OCI-LY1 (cell line): ENCODE data around the gene TNRC6C.
"Not testable (repeated sequence)": the region's sequence is repeated elsewhere in the genome, so short reads cannot be mapped to it uniquely, and the experiment has no call there.

ENCODE experiments used
- H2AFZ ChIP-seq: fragments of 200-600 bp; sonication (generic), shearing (Covaris generic); 2 replicates; pipeline ENCODE4 v1.6.0; 2014; ENCODE audit warnings: antibody characterized with exemption, mild to moderate bottlenecking, low read length
- H3F3A ChIP-seq: fragments of 200-600 bp; sonication (generic), shearing (Covaris generic); 2 replicates; pipeline ENCODE4 v1.6.0; 2014; ENCODE audit warnings: mild to moderate bottlenecking, antibody characterized with exemption, low read length, moderate library complexity; ENCODE audit not compliant: insufficient read depth
- H3K27ac ChIP-seq: fragments of 200-600 bp; sonication (generic); 2 replicates; pipeline ENCODE4 v1.5.1; 2014; ENCODE audit warnings: low read length, mixed run types, mild to moderate bottlenecking, low read depth; ENCODE audit not compliant: poor library complexity, severe bottlenecking
- H3K27me3 ChIP-seq: fragments of 200-600 bp; sonication (generic); 2 replicates; pipeline ENCODE4 v1.6.0; 2014; ENCODE audit warnings: antibody characterized with exemption, mild to moderate bottlenecking, low read length, moderate library complexity; ENCODE audit not compliant: insufficient read depth
- H3K36me3 ChIP-seq: fragments of 200-600 bp; sonication (generic); 2 replicates; pipeline ENCODE4 v1.6.1; 2014; ENCODE audit warnings: mild to moderate bottlenecking, antibody characterized with exemption, low read length, moderate library complexity, mixed read lengths; ENCODE audit not compliant: insufficient read depth
- H3K4me1 ChIP-seq: fragments of 200-600 bp; sonication (generic); 2 replicates; pipeline ENCODE4 v1.5.1; 2014; ENCODE audit warnings: mild to moderate bottlenecking, low read length, moderate library complexity; ENCODE audit not compliant: insufficient read depth, severe bottlenecking
- H3K4me2 ChIP-seq: fragments of 200-600 bp; sonication (generic), shearing (Covaris generic); 2 replicates; pipeline ENCODE4 v1.6.1; 2014; ENCODE audit warnings: low read length
- H3K4me3 ChIP-seq: fragments of 200-600 bp; sonication (generic); 2 replicates; pipeline ENCODE4 v1.5.1; 2014; ENCODE audit warnings: low read length, low read depth, mild to moderate bottlenecking, mixed read lengths; ENCODE audit not compliant: poor library complexity, severe bottlenecking
- H3K79me2 ChIP-seq: fragments of 200-600 bp; shearing (Covaris generic); 2 replicates; pipeline ENCODE4 v1.6.1; 2016; ENCODE audit warnings: mixed run types, low read length, mixed read lengths; ENCODE audit not compliant: insufficient read depth
- H3K9ac ChIP-seq: fragments of 200-600 bp; sonication (generic), shearing (Covaris generic); 2 replicates; pipeline ENCODE4 v1.6.1; 2014; ENCODE audit warnings: mild to moderate bottlenecking, low read length, mixed read lengths
- H3K9me2 ChIP-seq: fragments of 200-600 bp; sonication (generic), shearing (Covaris generic); 2 replicates; pipeline ENCODE4 v1.6.1; 2014; ENCODE audit warnings: low read depth, mild to moderate bottlenecking, low read length, mixed read lengths
- H3K9me3 ChIP-seq: fragments of 200-600 bp; shearing (Covaris generic); 2 replicates; pipeline ENCODE4 v1.6.1; 2014; ENCODE audit warnings: low read length, mixed read lengths
- H4K20me1 ChIP-seq: fragments of 200-600 bp; sonication (generic), shearing (Covaris generic); 2 replicates; pipeline ENCODE4 v1.6.0; 2016; ENCODE audit warnings: mild to moderate bottlenecking, low read length; ENCODE audit not compliant: insufficient read depth
- CTCF ChIP-seq: fragments of 200-600 bp; sonication (generic), shearing (Covaris generic); IDR thresholded peaks from 2 replicates; pipeline ENCODE4 v1.5.1; 2017; ENCODE audit warnings: mild to moderate bottlenecking, antibody characterized with exemption, low read length, moderate library complexity, mixed read lengths
- EZH2 ChIP-seq: fragments of 200-600 bp; sonication (generic), shearing (Covaris generic); IDR thresholded peaks from 2 replicates; pipeline ENCODE4 v1.8.0; 2017; ENCODE audit warnings: borderline replicate concordance, mixed run types, mild to moderate bottlenecking, antibody characterized with exemption, low read length, moderate library complexity, mixed read lengths

The TNRC6C gene

GRCh38 chr17:77974396-77974795 lies 15.9 kb downstream of the TNRC6C start:
- H3K4me1 ChIP-seq: no peaks in the 10 kb centered on the region
- no peaks in the 10 kb centered on the region for H3K9me3 ChIP-seq
- H3K4me2 ChIP-seq: no peak overlapping the region
- no peak overlapping the region for H3K27ac ChIP-seq
- H3K9ac ChIP-seq: no peak overlapping the region
- no peak overlapping the region for H2AFZ ChIP-seq
- H3K27me3 ChIP-seq: no peaks in the 10 kb centered on the region
- no peaks in the 10 kb centered on the region for H3K9me2 ChIP-seq
- no peaks in the 10 kb centered on the region for H3K79me2 ChIP-seq
- H3F3A ChIP-seq: no peaks in the 10 kb centered on the region
- H3K36me3 ChIP-seq: no peaks in the 10 kb centered on the region
- H4K20me1 ChIP-seq: no peaks in the 10 kb centered on the region; the same call in 1 of the 2 replicates
- H3K4me3 ChIP-seq: no peak overlapping the region
- TF ChIP-seq EZH2 (no peak), CTCF (no peak)

DNA sequence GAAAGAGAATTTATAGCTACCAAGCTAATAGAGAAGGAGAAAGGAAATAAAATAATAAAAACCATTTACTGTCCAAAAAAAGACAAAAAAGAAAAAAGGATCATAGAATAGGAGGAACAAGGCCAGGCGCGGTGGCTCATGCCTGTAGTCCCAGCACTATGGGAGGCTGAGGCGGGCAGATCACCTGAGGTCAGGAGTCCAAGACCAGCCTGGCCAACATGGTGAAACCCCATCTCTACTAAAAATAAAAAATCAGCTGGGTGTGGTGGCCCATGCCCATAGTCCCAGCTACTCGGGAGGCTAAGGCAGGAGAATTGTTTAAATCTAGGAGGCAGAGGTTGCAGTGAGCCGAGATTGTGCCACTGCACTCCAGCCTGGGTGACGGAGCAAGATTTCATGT lies 23.9 kb downstream of the TNRC6C start:
- not testable (repeated sequence) for H3K4me1 ChIP-seq, H3F3A ChIP-seq, H3K9ac ChIP-seq, H4K20me1 ChIP-seq, H3K79me2 ChIP-seq, H3K27me3 ChIP-seq, H3K27ac ChIP-seq, H3K4me2 ChIP-seq, H3K4me3 ChIP-seq, H3K36me3 ChIP-seq, H3K9me3 ChIP-seq, H2AFZ ChIP-seq, H3K9me2 ChIP-seq

DNA sequence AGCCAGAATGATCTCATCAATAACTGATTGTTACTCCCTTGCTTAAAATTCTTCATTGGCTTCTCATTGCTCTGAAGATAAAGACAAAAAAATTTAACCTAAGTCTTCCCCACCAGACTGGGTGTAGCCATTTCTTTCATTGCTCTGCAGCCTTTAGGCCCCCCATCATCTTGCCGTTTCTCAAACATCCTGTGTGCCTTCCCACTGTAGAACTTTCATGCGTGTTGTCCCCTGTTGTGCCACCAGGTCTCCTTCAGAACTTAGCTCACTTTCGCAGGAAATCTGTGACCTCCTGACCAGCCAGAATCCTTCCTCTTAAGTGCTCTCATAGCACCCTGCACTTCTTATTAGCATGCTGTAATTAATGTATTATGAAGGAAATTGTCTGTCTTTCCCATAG lies 31.8 kb downstream of the TNRC6C start:
- Histone ChIP-seq H3K27me3 (no peaks in the 10 kb centered on the region), H3K9me3 (no peaks in the 10 kb centered on the region), H2AFZ (no peak overlapping the region), H3K9ac (no peak overlapping the region), H3K4me2 (no peak overlapping the region), H3F3A (no peaks in the 10 kb centered on the region), H4K20me1 (no peaks in the 10 kb centered on the region), H3K4me3 (no peak overlapping the region), H3K36me3 (no peaks in the 10 kb centered on the region), H3K4me1 (no peaks in the 10 kb centered on the region), H3K79me2 (no peaks in the 10 kb centered on the region), H3K27ac (no peak overlapping the region), H3K9me2 (no peaks in the 10 kb centered on the region)
- TF ChIP-seq EZH2 (no peak), CTCF (no peak)

DNA sequence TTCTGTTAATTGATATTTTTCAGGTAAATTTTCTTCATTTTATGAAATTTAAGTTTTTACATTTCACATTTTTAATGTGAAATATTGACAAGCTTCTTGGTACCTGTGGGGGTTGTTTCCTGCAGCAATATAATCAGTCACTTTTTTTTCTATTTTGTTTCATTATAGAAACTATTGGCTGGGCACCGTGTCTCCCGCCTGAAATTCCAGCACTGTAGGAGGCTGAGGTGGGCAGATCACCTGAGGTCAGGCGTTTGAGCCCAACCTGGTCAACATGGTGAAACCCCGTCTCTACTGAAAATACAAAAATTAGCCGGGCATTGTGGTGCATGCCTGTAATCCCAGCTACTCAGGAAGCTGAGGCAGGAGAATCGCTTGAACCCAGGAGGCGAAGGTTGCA lies 35.2 kb downstream of the TNRC6C start:
- H3K79me2 ChIP-seq, H3K4me1 ChIP-seq, H3F3A ChIP-seq, H3K27me3 ChIP-seq, H3K27ac ChIP-seq, H3K9ac ChIP-seq, H3K9me2 ChIP-seq, H3K36me3 ChIP-seq, H4K20me1 ChIP-seq, H3K4me2 ChIP-seq, H3K9me3 ChIP-seq, H2AFZ ChIP-seq, H3K4me3 ChIP-seq: not testable (repeated sequence)
